NCI-H1694 treated with DMSO at 0.1 percent for 48 hours (cell line): ENCODE data around the gene ARHGAP8.
"Not testable (repeated sequence)": the region's sequence is repeated elsewhere in the genome, so short reads cannot be mapped to it uniquely, and the experiment has no call there.

Experiments
- DNase-seq: peaks from one replicate; lab custom pipeline; 2025; lab: John Stamatoyannopoulos, UW

Gene ARHGAP8

GRCh38 chr22:44890416-44891292 is 138.3 kb downstream of the ARHGAP8 start:
- no peak for DNase-seq

- no peak for DNase-seq
Measured at GRCh38 chr22:44891293-44891747, 138.9 kb downstream of the ARHGAP8 start.

- no peak for DNase-seq
Measured at GRCh38 chr22:44891791-44892190, 139.4 kb downstream of the ARHGAP8 start.

- DNase-seq, result no peak
Measured at GRCh38 chr22:44892243-44892642, 139.9 kb downstream of the ARHGAP8 start.

GRCh38 chr22:44892803-44893730 is 140.7 kb downstream of the ARHGAP8 start:
- no peak for DNase-seq

GRCh38 chr22:44893731-44894080 is 141.3 kb downstream of the ARHGAP8 start:
- no peak for DNase-seq

GRCh38 chr22:44894321-44894720 is 141.9 kb downstream of the ARHGAP8 start:
- DNase-seq, result no peak

- DNase-seq, result no peak
Measured at GRCh38 chr22:44894782-44895181, 142.4 kb downstream of the ARHGAP8 start.

GRCh38 chr22:44895296-44896055 is 143.1 kb downstream of the ARHGAP8 start:
- DNase-seq, result no peak

GRCh38 chr22:44898236-44898635 is 145.9 kb downstream of the ARHGAP8 start:
- DNase-seq, result no peak

GRCh38 chr22:44901301-44901700 is 148.9 kb downstream of the ARHGAP8 start:
- no peak for DNase-seq

- not testable (repeated sequence) for DNase-seq
Measured at GRCh38 chr22:44903164-44903563, 150.8 kb downstream of the ARHGAP8 start.

- not testable (repeated sequence) for DNase-seq
Measured at GRCh38 chr22:44904492-44905152, 152.2 kb downstream of the ARHGAP8 start.

GRCh38 chr22:44906248-44906936 is 154.0 kb downstream of the ARHGAP8 start:
- no peak for DNase-seq

- DNase-seq, result no peak
Measured at GRCh38 chr22:44906999-44907644, 154.7 kb downstream of the ARHGAP8 start.

- no peak for DNase-seq
Measured at GRCh38 chr22:44907765-44908737, 155.7 kb downstream of the ARHGAP8 start.

GRCh38 chr22:44909241-44909640 is 156.9 kb downstream of the ARHGAP8 start:
- no peak for DNase-seq
